NK-92 (cell line): Measurements from ENCODE around the gene C11orf91.
"Not testable (repeated sequence)": the region's sequence is repeated elsewhere in the genome, so short reads cannot be mapped to it uniquely, and the experiment has no call there.

ENCODE experiments used
- DNase-seq: peaks from one replicate; lab custom pipeline; 2025; ENCODE audit not compliant: unreplicated experiment; lab: John Stamatoyannopoulos, UW

C11orf91 gene, protein sequence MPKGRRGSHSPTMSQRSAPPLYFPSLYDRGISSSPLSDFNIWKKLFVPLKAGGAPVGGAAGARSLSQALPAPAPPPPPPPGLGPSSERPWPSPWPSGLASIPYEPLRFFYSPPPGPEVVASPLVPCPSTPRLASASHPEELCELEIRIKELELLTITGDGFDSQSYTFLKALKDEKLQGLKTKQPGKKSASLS

GRCh38 chr11:33700502-33701271, at the start of gene C11orf91:
C11orf91 (minus strand) TSS chr11:33700826; CDS start chr11:33700740, 86 bp downstream.
- DNase-seq: peak; percentile 54

- no peak for DNase-seq
Measured at GRCh38 chr11:33747979-33748378, 47.4 kb upstream of the C11orf91 start.

GRCh38 chr11:33743291-33743690, 42.7 kb upstream of the C11orf91 start:
- DNase-seq: no peak

DNA sequence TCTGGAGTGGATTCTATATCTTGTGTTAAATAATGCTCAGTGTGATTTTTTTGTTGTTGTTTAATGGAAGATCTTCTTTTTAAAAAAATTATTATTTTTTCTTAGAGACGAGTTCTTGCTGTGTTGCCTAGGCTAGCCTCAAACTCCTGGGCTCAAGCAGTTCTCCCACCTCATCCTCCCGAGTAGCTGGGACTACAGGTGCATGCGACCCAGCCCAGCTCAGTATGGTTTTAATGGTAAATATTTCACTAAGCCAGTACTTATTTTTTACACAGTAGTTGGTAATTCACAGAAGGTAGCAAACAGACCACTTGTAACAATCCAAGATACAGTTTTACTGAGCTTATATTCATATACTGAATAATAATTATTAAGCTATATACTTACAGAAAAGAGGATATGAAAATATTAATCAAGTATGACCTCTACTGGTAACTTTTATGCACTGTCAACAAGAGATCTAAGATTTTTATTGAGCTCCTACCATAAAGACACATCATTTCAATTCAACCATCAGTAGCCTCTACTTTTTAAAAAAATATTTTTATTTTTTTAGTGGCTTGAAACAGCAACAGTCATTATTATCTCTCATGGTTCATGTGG, 41.7 kb upstream of the C11orf91 start:
- no peak for DNase-seq

GRCh38 chr11:33741806-33742205, 41.2 kb upstream of the C11orf91 start:
- DNase-seq: no peak

GRCh38 chr11:33737362-33737821, 36.8 kb upstream of the C11orf91 start:
- no peak for DNase-seq

DNA sequence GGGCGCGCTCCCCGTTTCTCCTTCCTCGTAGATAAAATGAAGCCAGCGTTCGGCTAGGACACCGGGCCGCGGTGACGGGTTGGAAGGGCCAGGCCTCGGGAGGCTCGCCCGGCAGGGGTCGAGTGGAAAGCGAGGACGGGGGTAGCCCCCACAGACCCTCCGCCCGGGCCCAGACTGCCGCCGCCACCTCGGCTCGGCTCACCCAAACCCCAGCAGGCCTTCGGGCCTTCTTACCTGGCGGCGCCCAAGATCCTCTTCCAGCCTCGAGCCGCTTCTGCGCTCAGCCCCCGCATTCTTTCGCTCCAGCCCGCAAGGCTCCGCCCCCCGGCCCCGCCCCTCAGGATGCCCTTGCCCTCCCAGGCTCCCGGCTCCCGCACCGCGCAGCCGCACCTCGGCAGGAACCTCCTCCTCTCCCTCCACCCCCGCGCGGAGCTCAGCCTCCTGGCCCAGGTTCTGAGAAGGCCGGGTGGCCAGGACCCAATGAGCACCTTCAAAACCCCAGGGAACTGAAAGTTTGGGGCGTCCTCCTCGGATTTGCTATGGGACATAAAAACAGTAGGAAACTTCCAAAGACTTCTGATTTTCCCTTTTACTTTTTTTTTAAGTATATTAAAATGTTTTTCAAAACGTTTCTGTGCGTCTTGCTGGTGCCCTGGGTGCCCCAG, 35.7 kb upstream of the C11orf91 start, which contains the start of gene CD59:
Gene CD59 (minus strand): TSS at position 276 of the 665 bp plus-strand sequence. CDS start 13,978 bp downstream, outside the sequence.
- DNase-seq: peak; percentile 49

DNA sequence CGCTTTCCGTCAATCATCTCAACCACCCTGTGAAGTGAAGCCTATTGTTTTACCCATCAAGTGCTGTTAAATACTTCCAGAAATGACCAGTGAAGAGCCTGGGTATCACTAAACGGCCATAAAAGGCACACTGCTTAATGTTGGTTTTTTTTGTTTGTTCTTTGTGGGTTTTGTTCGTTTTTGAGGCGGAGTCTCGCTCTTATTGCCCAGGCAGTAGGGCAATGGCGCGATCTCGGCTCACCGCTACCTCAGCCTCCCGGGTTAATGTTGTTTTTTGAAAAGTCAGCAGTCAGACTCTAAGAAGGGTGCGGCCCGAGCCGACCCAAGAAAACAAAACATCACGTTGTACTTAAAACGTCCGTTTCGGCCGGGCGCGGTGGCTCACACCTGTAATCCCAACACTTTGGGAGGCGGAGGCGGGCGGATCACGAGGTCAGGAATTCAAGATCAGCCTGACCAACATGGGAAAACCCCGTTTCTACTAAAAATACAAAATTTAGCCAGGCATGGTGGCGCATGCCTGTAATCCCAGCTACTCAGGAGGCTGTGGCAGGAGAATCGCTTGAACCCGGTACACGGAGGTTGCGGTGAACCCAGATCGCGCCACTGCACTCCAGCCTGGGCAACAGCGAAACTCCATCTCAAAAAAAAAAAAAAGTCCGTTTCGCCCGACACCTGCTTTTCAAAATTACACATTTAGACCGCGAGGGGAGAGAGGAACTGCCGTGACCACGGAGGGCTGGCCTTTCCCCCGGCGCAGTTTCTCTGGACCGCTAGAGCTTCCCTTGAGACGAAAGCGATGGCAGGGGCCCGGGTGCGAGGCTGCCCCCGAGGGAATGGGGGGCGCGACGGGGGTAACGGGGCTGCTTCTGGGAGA, 34.9 kb upstream of the C11orf91 start:
- DNase-seq: no peak

DNA sequence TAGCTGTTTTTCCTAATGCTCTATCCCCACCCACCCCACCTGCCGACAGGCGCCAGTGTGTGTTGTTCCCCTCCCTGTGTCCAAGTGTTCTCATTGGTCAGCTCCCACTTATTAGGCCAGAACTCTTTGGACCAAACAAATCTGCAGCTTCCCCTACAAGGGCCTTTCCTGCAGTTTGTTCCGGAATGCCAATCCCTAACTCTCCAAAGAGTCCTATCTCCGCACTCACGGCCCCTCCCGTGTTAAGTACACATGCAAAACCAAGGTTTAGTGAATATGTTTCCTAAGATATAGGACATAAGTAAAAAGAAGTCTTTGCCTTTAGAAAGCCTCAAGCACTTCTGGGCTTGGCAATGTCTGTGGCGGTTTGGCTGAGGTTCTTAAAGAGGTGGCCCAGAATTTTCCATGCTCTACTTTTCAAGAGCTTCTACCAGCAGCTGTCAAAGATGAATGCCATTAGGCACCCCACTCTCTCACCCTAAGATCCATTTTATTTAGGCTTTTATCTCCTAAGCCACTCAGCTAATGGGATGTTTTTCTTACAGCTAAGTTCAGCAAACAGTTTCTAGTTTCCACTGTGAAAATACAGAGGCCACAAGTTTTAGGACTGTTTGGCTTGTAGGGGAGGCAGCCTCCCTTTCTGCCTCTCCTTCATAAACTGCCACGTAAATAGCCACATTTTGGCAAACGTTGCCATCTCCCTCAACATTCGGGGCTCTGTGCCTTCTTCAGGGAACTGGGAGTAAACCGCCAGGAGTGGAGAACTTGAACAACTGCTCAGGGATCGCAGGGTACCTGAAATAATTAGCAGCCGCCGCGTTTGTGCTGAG, 34.0 kb upstream of the C11orf91 start:
- no peak for DNase-seq

DNA sequence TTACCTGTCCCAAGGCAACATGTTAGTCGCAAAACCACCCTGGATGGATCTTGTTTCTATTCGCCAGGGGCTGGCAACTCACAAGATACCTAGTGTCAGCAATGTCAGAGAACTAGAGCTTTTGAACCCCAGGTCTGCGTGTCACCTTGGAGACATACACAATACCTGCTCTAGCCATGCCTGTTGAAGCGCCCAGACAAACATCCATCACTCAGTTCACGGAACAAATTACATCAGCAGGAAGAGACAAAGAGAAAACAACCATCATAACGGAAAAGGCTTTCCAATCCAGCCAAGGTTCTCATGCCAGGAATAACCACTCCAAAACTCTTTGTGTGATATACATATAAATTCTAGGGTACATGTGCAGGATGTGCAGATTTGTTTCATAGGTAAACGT, 33.4 kb upstream of the C11orf91 start:
- no peak for DNase-seq

DNA sequence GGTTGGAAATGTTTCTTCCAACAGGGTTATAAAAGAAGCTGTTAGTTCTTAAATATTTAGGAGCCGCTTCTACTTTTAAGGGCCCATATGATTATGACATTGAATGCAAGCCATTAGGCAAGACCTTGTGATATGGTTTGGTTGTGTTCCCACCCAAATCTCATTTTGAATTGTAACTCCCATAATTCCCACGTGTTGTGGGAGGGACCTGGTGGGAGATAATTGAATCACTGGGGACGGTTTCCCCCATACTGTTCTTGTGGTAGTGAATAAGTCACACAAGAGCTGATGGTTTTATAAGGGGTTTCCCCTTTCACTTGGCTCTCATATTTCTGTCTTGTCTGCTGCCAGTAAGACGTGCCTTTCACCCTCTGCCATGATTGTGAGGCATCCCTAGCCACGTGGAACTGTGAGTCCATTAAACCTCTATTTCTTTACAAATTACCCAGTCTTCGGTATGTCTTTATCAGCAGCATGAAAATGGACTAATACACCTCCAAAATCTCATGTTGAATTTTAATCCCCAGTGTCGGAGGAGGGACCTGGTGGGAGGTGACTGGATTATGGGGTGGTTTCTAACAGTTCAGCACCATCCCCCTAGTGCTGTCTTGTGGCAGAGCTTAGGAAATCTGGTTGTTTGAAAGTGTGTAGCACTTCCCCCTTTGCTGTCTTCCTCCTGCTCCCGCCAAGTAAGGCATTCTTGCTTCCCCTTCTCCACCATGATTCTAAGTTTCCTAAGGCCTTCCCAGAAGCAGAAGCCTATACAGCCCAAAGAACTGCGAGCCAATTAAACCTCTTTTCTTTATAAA, 31.3 kb upstream of the C11orf91 start:
- no peak for DNase-seq

- DNase-seq: no peak
Measured at GRCh38 chr11:33730716-33731115, 30.1 kb upstream of the C11orf91 start.

DNA sequence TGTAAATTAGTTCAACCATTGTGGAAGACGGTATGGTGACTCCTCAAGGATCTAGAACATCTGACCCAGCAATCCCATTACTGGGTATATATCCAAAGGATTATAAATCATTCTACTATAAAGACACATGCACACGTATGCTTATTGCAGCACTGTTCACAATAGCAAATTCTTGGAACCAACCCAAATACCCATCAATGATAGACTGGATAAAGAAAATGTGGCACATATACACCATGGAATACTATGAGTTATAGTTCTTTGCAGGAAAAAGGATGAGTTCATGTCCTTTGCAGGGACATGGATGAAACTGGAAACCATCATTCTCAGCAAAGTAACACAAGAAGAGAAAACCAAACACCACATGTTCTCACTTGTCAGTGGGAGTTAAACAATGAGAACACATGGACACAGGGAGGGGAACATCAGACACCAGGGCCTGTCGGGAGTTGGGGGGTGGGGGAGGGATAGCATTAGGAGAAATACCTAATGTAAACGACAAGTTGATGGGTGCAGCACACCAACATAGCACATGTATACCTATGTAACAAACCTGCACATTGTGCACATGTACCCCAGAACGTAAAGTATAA, 28.5 kb upstream of the C11orf91 start:
- not testable (repeated sequence) for DNase-seq

GRCh38 chr11:33727539-33727938, 26.9 kb upstream of the C11orf91 start:
- not testable (repeated sequence) for DNase-seq

DNA sequence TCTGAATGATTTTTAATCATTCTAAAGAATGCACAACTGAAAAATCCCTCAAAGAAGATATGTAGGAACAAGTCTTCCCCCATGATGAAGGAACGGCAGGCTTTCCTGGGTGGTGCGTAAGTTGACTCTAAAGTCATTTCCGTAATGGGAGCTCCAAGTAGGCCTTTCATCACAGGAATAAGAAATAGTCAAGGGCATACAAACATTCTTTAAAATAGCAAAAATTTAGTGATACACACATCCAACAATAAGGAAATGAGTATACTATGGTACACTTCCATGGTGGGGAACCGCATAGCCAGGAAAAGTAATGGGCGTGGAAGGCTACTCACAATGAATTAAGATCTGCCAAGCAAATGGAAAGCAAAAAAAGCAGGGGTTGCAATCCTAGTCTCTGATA, 24.9 kb upstream of the C11orf91 start:
- no peak for DNase-seq

DNA sequence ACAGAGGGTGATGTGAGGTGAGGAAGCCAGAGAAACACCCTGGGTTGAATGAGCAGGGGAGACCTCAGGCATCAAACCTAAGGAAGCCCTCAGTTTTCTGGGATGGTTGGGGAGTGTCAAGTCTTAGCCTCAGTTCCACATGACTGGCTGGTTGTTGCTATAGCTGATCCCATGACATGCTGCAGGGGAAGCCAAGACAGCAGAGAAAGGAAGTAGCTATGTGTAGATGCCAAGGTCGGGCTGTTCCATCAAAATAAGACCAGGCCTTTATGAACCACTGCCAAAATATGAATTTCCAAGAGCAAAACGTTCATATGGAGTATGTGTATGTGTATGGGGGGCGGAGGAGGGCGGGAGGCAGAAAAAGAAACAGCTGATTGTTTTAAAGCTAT, 24.0 kb upstream of the C11orf91 start:
- DNase-seq: no peak

GRCh38 chr11:33723238-33723881, 22.7 kb upstream of the C11orf91 start:
- DNase-seq: no peak
